Type B pancreatic cell (in vitro differentiated cells): ENCODE measurements around the gene DGKZ. TPM values are rescaled to one million over a fixed set of nuclear protein-coding genes. Genes with fewer than 3 reads are reported as not detected.

Experiments used
- DNase-seq: peaks from one replicate; pipeline ENCODE4 v3.0.0; 2021; ENCODE audit warnings: mixed read lengths; ENCODE audit not compliant: unreplicated experiment; ENCODE audit errors: extremely low spot score
- H3K27ac Mint-ChIP-seq: 2 replicates; pipeline ENCODE4 v1.8.0; 2021; ENCODE audit warnings: mild to moderate bottlenecking, mixed read lengths
- H3K27me3 Mint-ChIP-seq: 2 replicates; pipeline ENCODE4 v1.8.0; 2021; ENCODE audit warnings: mixed read lengths
- H3K36me3 Mint-ChIP-seq: 2 replicates; pipeline ENCODE4 v1.8.0; 2021; ENCODE audit warnings: mixed read lengths
- H3K4me1 Mint-ChIP-seq: one replicate; pipeline ENCODE4 v1.8.0; 2021; ENCODE audit warnings: mixed read lengths; ENCODE audit not compliant: unreplicated experiment
- H3K4me3 Mint-ChIP-seq: 2 replicates; pipeline ENCODE4 v1.8.0; 2021; ENCODE audit warnings: mild to moderate bottlenecking, mixed read lengths
- H3K9me3 Mint-ChIP-seq: 2 replicates; pipeline ENCODE4 v1.8.0; 2021; ENCODE audit warnings: mixed read lengths
- total RNA-seq: library from RNA; stranded (reverse); gene quantifications from 2 replicates; pipeline ENCODE4 v1.2.1, GENCODE V29; 2021; ENCODE audit warnings: low replicate concordance
- TF ChIP-seq, protein P1 (sequence below): fragments of 200-600 bp; sonication (generic); conservative IDR thresholded peaks from 2 replicates; pipeline ENCODE4 v1.5.0; 2021; ENCODE audit warnings: antibody characterized with exemption, mild to moderate bottlenecking

The DGKZ gene
- total RNA-seq, 1 donor from 2014 or later: 50.0 TPM

GRCh38 chr11:46362156-46363030 is 15.1 kb downstream of the DGKZ start:
- TF ChIP-seq, protein P1, sequence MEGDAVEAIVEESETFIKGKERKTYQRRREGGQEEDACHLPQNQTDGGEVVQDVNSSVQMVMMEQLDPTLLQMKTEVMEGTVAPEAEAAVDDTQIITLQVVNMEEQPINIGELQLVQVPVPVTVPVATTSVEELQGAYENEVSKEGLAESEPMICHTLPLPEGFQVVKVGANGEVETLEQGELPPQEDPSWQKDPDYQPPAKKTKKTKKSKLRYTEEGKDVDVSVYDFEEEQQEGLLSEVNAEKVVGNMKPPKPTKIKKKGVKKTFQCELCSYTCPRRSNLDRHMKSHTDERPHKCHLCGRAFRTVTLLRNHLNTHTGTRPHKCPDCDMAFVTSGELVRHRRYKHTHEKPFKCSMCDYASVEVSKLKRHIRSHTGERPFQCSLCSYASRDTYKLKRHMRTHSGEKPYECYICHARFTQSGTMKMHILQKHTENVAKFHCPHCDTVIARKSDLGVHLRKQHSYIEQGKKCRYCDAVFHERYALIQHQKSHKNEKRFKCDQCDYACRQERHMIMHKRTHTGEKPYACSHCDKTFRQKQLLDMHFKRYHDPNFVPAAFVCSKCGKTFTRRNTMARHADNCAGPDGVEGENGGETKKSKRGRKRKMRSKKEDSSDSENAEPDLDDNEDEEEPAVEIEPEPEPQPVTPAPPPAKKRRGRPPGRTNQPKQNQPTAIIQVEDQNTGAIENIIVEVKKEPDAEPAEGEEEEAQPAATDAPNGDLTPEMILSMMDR: no peak
- H3K27ac Mint-ChIP-seq: peak overlapping the region; percentile 33
- H3K27me3 Mint-ChIP-seq: no peaks in the 10 kb centered on the region
- no peak for DNase-seq
- H3K4me1 Mint-ChIP-seq: peaks cover 28% of the 10 kb centered on the region
- H3K4me3 Mint-ChIP-seq: peak overlapping the region; percentile 12
- no peaks in the 10 kb centered on the region for H3K36me3 Mint-ChIP-seq
- no peaks in the 10 kb centered on the region for H3K9me3 Mint-ChIP-seq

GRCh38 chr11:46363031-46363407 is 15.8 kb downstream of the DGKZ start:
- TF ChIP-seq, protein P1: no peak
- Mint-ChIP-seq H3K27ac (peak overlapping the region; percentile 33), H3K4me1 (peaks cover 28% of the 10 kb centered on the region), H3K9me3 (no peaks in the 10 kb centered on the region), H3K27me3 (no peaks in the 10 kb centered on the region), H3K4me3 (peak overlapping the region; percentile 12), H3K36me3 (no peaks in the 10 kb centered on the region)
- no peak for DNase-seq

- TF ChIP-seq, protein P1: no peak
- H3K27ac Mint-ChIP-seq: no peak overlapping the region
- no peak overlapping the region for H3K4me3 Mint-ChIP-seq
- H3K36me3 Mint-ChIP-seq: no peaks in the 10 kb centered on the region
- no peaks in the 10 kb centered on the region for H3K9me3 Mint-ChIP-seq
- H3K27me3 Mint-ChIP-seq: no peaks in the 10 kb centered on the region
- DNase-seq: no peak
- peaks cover 28% of the 10 kb centered on the region for H3K4me1 Mint-ChIP-seq
Observed at GRCh38 chr11:46363455-46364005, 16.3 kb downstream of the DGKZ start.

GRCh38 chr11:46364056-46364455 is 16.8 kb downstream of the DGKZ start:
- Mint-ChIP-seq H3K36me3 (no peaks in the 10 kb centered on the region), H3K4me3 (no peak overlapping the region), H3K4me1 (peaks cover 28% of the 10 kb centered on the region), H3K27ac (no peak overlapping the region), H3K9me3 (no peaks in the 10 kb centered on the region), H3K27me3 (no peaks in the 10 kb centered on the region)
- TF ChIP-seq, protein P1: no peak
- DNase-seq: no peak

DNA sequence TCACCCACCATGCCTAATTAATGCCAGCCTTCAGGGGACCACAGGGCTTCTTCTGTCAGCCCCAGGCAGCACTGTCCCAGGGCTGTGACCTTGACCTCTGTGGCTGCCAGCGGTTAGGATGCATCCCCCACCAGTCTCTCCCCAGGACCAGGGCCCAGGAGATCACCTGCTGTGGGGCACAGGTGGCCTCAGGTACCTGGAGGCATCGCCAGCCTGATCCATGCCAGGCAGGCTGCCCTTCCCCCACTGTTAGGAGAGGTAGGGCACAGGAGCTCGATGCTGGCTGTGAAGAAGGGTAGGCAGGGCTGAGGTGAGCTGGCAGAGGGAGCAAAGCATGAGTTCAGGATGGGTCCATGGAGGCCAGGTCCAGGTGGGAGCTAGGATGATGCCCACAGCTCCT is 17.5 kb downstream of the DGKZ start:
- H3K27ac Mint-ChIP-seq: peak overlapping the region; percentile 15
- peaks cover 34% of the 10 kb centered on the region for H3K4me1 Mint-ChIP-seq

More for the DNA sequence above, 17.5 kb downstream of the DGKZ start:
- Mint-ChIP-seq H3K9me3 (no peaks in the 10 kb centered on the region), H3K36me3 (no peaks in the 10 kb centered on the region), H3K27me3 (no peaks in the 10 kb centered on the region), H3K4me3 (no peak overlapping the region)
- TF ChIP-seq, protein P1: no peak
- no peak for DNase-seq
